ENCODE measurements around the gene PCK2.

The PCK2 gene

DNA sequence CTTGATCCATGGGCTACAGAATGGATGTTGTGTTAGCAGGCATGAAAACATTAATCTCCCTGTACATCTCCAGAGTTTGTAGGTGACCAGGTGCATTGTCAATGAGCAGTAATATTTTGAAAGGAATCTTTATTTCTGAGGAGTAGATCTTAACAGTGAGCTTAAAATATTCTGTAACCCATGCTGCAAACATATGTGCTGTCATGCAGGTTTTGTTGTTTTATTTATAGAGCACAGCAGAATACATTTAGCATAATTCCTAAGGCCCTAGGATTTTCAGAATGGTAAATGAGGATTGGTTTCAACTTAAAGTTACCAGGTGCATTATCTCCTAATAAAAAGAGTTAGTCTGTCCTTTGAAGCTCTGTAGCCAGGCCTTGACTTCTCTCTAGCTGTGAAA is 32.8 kb downstream of the PCK2 start:
- TF ChIP-seq ZNF354C (tag by site-specific recombination; IDR thresholded peaks at IDR 0.05; ENCODE audit: borderline replicate concordance, low read depth) (no peak), ZNF37A (tag by site-specific recombination; IDR thresholded peaks at IDR 0.05) (no peak), ZNF571 (tag by site-specific recombination; IDR thresholded peaks at IDR 0.05) (no peak)
- Histone ChIP-seq H3K4me1 (ENCODE audit: control insufficient read depth, insufficient read depth, low read length) (no peaks in the 10 kb centered on the region), H3K27ac (ENCODE audit: extremely low read depth, low read depth, low read length) (no peak overlapping the region), H3K4me3 (ENCODE audit: low read depth, low read length) (no peak overlapping the region), H3K36me3 (ENCODE audit: control insufficient read depth in 2 of 2, insufficient read depth in 1 of 2, low read length in 2 of 2) (peaks cover 0 to 18% of the 10 kb centered on the region in 2 experiments; a peak in 1 of 3 replicates), H3K9me3 (ENCODE audit: control insufficient read depth, insufficient read depth, low read depth, low read length) (no peaks in the 10 kb centered on the region)
- CTCF ChIA-PET = interaction anchor here (1.3 kb wide), 1 partner anchor 34 kb away, joined by 4 read pairs; no protein-coding TSS in a partner anchor
- POLR2A ChIA-PET = interaction anchor here (1.7 to 2.6 kb wide), 2 partner anchors 9 to 12 kb away, joined by 10 to 14 read pairs; partner anchors contain the start of genes DCAF11, NRL and PSME1

DNA sequence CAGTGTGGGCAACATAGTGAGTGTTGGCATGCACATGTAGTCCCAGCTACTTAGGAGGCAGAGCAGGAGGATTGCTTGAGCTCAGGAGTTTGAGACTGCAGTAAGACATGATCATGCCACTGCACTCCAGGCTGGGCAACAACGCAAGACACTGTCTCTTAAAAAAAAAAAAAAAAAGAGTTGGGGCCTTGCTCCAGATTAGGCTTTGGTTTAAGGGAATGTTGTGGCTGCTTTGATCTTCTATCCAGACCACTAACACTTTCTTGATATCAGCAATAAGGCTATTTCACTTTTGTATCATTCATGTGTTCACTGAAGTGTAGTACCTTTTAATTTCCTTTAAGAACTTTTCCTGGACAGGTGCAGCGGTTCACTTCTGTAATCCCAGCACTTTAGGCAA is 33.6 kb downstream of the PCK2 start:
- ChIA-PET CTCF (no interaction called here), POLR2A (interaction anchor here (1.7 to 2.6 kb wide), 2 partner anchors 8 to 13 kb away, joined by 10 to 14 read pairs; partner anchors contain the start of genes DCAF11, NRL and PSME1)
- Histone ChIP-seq H3K27ac (ENCODE audit: extremely low read depth, low read depth, low read length) (no peak overlapping the region), H3K4me3 (ENCODE audit: low read depth, low read length) (no peak overlapping the region), H3K4me1 (ENCODE audit: control insufficient read depth, insufficient read depth, low read length) (no peaks in the 10 kb centered on the region), H3K9me3 (ENCODE audit: control insufficient read depth, insufficient read depth, low read depth, low read length) (no peaks in the 10 kb centered on the region), H3K36me3 (ENCODE audit: control insufficient read depth in 2 of 2, insufficient read depth in 1 of 2, low read length in 2 of 2) (peaks cover 0 to 15% of the 10 kb centered on the region in 2 experiments; a peak in 1 of 3 replicates)
- no peak for TF ChIP-seq ZNF341 (tag by site-specific recombination; IDR thresholded peaks at IDR 0.05; ENCODE audit: low read depth)
- no peak for TF ChIP-seq ZBTB20 (tag by site-specific recombination; IDR thresholded peaks at IDR 0.05)
- no peak for TF ChIP-seq ZNF221 (tag by site-specific recombination; IDR thresholded peaks at IDR 0.05; ENCODE audit: borderline replicate concordance)
- TF ChIP-seq, protein P1, sequence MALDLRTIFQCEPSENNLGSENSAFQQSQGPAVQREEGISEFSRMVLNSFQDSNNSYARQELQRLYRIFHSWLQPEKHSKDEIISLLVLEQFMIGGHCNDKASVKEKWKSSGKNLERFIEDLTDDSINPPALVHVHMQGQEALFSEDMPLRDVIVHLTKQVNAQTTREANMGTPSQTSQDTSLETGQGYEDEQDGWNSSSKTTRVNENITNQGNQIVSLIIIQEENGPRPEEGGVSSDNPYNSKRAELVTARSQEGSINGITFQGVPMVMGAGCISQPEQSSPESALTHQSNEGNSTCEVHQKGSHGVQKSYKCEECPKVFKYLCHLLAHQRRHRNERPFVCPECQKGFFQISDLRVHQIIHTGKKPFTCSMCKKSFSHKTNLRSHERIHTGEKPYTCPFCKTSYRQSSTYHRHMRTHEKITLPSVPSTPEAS (tag by site-specific recombination; IDR thresholded peaks at IDR 0.05) = no peak
- TF ChIP-seq ZNF155 (tag by site-specific recombination; IDR thresholded peaks at IDR 0.05) = no peak
- no peak for TF ChIP-seq ZNF510 (tag by site-specific recombination; IDR thresholded peaks at IDR 0.05; ENCODE audit: insufficient replicate concordance)
- TF ChIP-seq ZNF214 (tag by site-specific recombination; IDR thresholded peaks at IDR 0.05; ENCODE audit: borderline replicate concordance) = no peak
- no peak for TF ChIP-seq ZNF624 (tag by site-specific recombination; IDR thresholded peaks at IDR 0.05)
- TF ChIP-seq TCF7L2 (IDR thresholded peaks at IDR 0.05; ENCODE audit: borderline replicate concordance, low read depth, low read length) = no peak
- TF ChIP-seq ZNF621 (tag by site-specific recombination; IDR thresholded peaks at IDR 0.05) = no peak
- TF ChIP-seq REPIN1 (tag by site-specific recombination; IDR thresholded peaks at IDR 0.05; ENCODE audit: low read depth) = no peak
- TF ChIP-seq, protein P2, sequence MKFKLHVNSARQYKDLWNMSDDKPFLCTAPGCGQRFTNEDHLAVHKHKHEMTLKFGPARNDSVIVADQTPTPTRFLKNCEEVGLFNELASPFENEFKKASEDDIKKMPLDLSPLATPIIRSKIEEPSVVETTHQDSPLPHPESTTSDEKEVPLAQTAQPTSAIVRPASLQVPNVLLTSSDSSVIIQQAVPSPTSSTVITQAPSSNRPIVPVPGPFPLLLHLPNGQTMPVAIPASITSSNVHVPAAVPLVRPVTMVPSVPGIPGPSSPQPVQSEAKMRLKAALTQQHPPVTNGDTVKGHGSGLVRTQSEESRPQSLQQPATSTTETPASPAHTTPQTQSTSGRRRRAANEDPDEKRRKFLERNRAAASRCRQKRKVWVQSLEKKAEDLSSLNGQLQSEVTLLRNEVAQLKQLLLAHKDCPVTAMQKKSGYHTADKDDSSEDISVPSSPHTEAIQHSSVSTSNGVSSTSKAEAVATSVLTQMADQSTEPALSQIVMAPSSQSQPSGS (tag by site-specific recombination; IDR thresholded peaks at IDR 0.05; ENCODE audit: low read depth) = no peak
- no peak for TF ChIP-seq ZNF658 (tag by site-specific recombination; IDR thresholded peaks at IDR 0.05)
- TF ChIP-seq ZBTB8A (tag by site-specific recombination; IDR thresholded peaks at IDR 0.05) = no peak

DNA sequence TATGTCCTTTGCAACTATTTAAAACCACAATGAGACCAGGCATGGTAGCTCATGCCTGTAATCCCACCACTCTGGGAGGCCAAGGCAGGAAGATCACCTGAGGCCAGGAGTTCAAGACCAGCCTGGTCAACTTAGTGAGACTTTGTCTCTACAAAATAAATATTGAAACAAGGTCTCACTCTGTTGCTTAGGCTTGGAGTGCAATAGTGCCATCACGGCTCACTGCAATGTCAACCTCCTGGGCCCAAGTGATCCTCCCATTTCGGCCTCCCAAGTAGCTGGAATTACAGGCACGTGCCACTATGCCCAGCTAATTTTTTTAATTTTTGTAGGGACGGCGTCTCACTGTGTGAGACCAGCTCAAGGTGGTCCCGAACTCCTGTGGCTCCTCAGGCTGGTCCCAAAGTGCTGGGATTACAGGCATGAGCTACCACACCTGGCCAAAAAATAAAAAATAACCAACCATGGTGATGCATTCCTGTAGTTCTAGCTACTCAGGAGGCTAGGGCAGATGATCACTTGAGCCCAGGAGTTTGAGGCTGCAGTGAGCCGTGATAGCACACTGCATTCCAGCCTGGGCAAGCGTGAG is 35.4 kb downstream of the PCK2 start:
- H3K36me3 ChIP-seq (ENCODE audit: control insufficient read depth in 2 of 2, insufficient read depth in 1 of 2, low read length in 2 of 2) = no peaks in the 10 kb centered on the region
- no peak overlapping the region for H3K27ac ChIP-seq (ENCODE audit: extremely low read depth, low read depth, low read length)
- TF ChIP-seq ZNF747 (tag by site-specific recombination; IDR thresholded peaks at IDR 0.05) (no peak), ZNF623 (tag by site-specific recombination; IDR thresholded peaks at IDR 0.05) (no peak), KLF8 (tag by site-specific recombination; IDR thresholded peaks at IDR 0.05) (no peak), SP3 (tag by site-specific recombination; IDR thresholded peaks at IDR 0.05) (no peak), SCRT2 (tag by site-specific recombination; IDR thresholded peaks at IDR 0.05) (no peak), ZNF561 (tag by site-specific recombination; IDR thresholded peaks at IDR 0.05; ENCODE audit: borderline replicate concordance) (no peak), KLF10 (tag by site-specific recombination; IDR thresholded peaks at IDR 0.05) (no peak)
- POLR2A ChIA-PET = interaction anchor here (0.9 to 1.8 kb wide), 2 partner anchors 11 to 14 kb away, joined by 5 read pairs; partner anchors contain the start of genes DCAF11 and NRL
- no peak overlapping the region for H3K4me3 ChIP-seq (ENCODE audit: low read depth, low read length)
- H3K9me3 ChIP-seq (ENCODE audit: control insufficient read depth, insufficient read depth, low read depth, low read length) = no peaks in the 10 kb centered on the region
- CTCF ChIA-PET = interaction anchor here (0.9 kb wide), 1 partner anchor 21 kb away, joined by 3 read pairs; no protein-coding TSS in a partner anchor
- no peaks in the 10 kb centered on the region for H3K4me1 ChIP-seq (ENCODE audit: control insufficient read depth, insufficient read depth, low read length)

All from HEK293 (cell line).